Stimulated activated naive B cell treated with anti-CD40 and anti-IgM and Interleukin-4, amounts not matched to agents 10 μg/mL and 1 μg/mL and 100 μg/mL, for 72 hours (primary cell): ENCODE data around the gene CDYL2.

Experiments used
- ATAC-seq, 2 donors: fragments of 150-1000 bp; cut with Tn5 transposase; replicated peaks; 2 replicates each; pipeline ENCODE4 v1.10.0; 2021; ENCODE audit warnings: moderate library complexity in 1 of 2
- DNase-seq: peaks from one replicate; pipeline ENCODE4 v3.0.0; 2021
- H3K27ac Mint-ChIP-seq: one replicate; pipeline ENCODE4 v1.8.0; 2022; ENCODE audit warnings: mild to moderate bottlenecking, mixed read lengths
- H3K27me3 Mint-ChIP-seq, 2 donors: one replicate each; pipeline ENCODE4 v1.8.0; 2022; ENCODE audit warnings: mixed read lengths in 2 of 2
- H3K36me3 Mint-ChIP-seq, 2 donors: one replicate each; pipeline ENCODE4 v1.8.0; 2022; ENCODE audit warnings: mixed read lengths in 2 of 2, mild to moderate bottlenecking in 1 of 2
- H3K4me1 Mint-ChIP-seq, 2 donors: one replicate each; pipeline ENCODE4 v1.8.0; 2022; ENCODE audit warnings: mixed read lengths in 2 of 2, mild to moderate bottlenecking in 1 of 2
- H3K4me3 Mint-ChIP-seq, 2 donors: one replicate each; pipeline ENCODE4 v1.8.0; 2022; ENCODE audit warnings: mild to moderate bottlenecking in 2 of 2, mixed read lengths in 2 of 2, moderate library complexity in 1 of 2
- H3K9me3 Mint-ChIP-seq, 2 donors: one replicate each; pipeline ENCODE4 v1.8.0; 2022; ENCODE audit warnings: mixed read lengths in 2 of 2, mild to moderate bottlenecking in 1 of 2

Gene CDYL2

DNA sequence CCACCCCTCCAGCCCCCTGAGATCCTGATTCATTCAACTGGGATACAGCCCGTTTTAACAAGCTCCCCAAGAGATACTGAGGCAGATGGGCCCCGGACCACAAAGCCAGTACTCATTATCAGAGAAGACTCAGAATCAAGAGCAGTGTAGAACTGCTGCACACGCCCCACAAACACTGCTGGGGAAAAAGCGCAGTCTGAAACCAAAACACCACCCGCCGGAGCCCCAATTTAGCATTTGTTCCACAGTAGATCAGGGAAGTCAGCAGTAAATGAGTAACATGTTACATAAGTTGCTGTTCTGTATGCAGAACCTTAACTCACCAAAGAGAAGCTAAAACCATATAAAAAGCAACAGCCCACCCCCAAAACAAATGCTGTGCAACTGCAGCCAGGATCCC lies 123.6 kb downstream of the CDYL2 start:
- H3K27ac Mint-ChIP-seq, result no peak overlapping the region
- H3K27me3 Mint-ChIP-seq, result peaks cover 38 to 47% of the 10 kb centered on the region in 2 donors
- peaks cover 14 to 16% of the 10 kb centered on the region in 2 donors for H3K4me1 Mint-ChIP-seq
- H3K36me3 Mint-ChIP-seq, result peaks cover 0 to 4% of the 10 kb centered on the region in 2 donors
- DNase-seq, result no peak
- ATAC-seq, result no peak
- no peaks in the 10 kb centered on the region for H3K9me3 Mint-ChIP-seq
- no peak overlapping the region for H3K4me3 Mint-ChIP-seq

DNA sequence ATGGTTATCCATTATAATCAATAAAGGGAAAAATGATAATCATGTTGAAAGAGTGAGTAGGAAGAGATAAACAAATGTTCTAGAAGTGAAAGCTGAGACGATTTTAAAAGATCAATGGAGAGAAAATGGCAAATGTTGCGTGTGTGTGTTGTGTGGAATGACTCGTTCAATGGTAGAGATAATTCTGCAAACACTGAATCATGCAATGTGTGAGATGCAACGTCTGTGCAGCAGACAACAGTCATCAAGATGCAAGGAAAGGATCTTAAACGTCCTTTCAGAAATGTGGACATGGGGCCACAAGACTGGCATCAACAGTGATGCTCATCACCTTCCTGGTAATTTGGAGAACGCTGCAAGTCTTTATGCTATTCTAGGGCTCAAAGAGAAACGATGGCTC lies 124.4 kb downstream of the CDYL2 start:
- Mint-ChIP-seq H3K27ac (no peak overlapping the region), H3K4me3 (no peak overlapping the region), H3K9me3 (no peaks in the 10 kb centered on the region), H3K36me3 (peaks cover 0 to 4% of the 10 kb centered on the region in 2 donors), H3K4me1 (peaks cover 19 to 24% of the 10 kb centered on the region in 2 donors), H3K27me3 (peaks cover 41 to 51% of the 10 kb centered on the region in 2 donors)
- DNase-seq, result no peak
- ATAC-seq, result no peak

GRCh38 chr16:80674884-80675283 lies 129.5 kb downstream of the CDYL2 start:
- DNase-seq, result no peak
- H3K27ac Mint-ChIP-seq, result no peak overlapping the region
- H3K4me3 Mint-ChIP-seq, result no peak overlapping the region
- no peak for ATAC-seq
- H3K4me1 Mint-ChIP-seq, result peaks cover 44 to 57% of the 10 kb centered on the region in 2 donors
- peaks cover 10 to 16% of the 10 kb centered on the region in 2 donors for H3K36me3 Mint-ChIP-seq
- peaks cover 29 to 33% of the 10 kb centered on the region in 2 donors for H3K27me3 Mint-ChIP-seq
- peaks cover 8% of the 10 kb centered on the region in 2 donors for H3K9me3 Mint-ChIP-seq

- peaks cover 46 to 66% of the 10 kb centered on the region in 2 donors for H3K4me1 Mint-ChIP-seq
- H3K27ac Mint-ChIP-seq, result no peak overlapping the region
- peaks cover 24 to 28% of the 10 kb centered on the region in 2 donors for H3K27me3 Mint-ChIP-seq
- no peak overlapping the region for H3K4me3 Mint-ChIP-seq
- ATAC-seq (no peak), DNase-seq (no peak)
- peaks cover 9 to 12% of the 10 kb centered on the region in 2 donors for H3K9me3 Mint-ChIP-seq
- H3K36me3 Mint-ChIP-seq, result peaks cover 13% of the 10 kb centered on the region in 2 donors
These were observed 132.0 kb downstream of the CDYL2 start for GRCh38 chr16:80672379-80672778.

- peaks cover 25 to 38% of the 10 kb centered on the region in 2 donors for H3K27me3 Mint-ChIP-seq
- H3K4me3 Mint-ChIP-seq, result peak overlapping the region in 1 of 2 donors; percentile 4
These were observed 133.0 kb downstream of the CDYL2 start for GRCh38 chr16:80671281-80671849.

DNA sequence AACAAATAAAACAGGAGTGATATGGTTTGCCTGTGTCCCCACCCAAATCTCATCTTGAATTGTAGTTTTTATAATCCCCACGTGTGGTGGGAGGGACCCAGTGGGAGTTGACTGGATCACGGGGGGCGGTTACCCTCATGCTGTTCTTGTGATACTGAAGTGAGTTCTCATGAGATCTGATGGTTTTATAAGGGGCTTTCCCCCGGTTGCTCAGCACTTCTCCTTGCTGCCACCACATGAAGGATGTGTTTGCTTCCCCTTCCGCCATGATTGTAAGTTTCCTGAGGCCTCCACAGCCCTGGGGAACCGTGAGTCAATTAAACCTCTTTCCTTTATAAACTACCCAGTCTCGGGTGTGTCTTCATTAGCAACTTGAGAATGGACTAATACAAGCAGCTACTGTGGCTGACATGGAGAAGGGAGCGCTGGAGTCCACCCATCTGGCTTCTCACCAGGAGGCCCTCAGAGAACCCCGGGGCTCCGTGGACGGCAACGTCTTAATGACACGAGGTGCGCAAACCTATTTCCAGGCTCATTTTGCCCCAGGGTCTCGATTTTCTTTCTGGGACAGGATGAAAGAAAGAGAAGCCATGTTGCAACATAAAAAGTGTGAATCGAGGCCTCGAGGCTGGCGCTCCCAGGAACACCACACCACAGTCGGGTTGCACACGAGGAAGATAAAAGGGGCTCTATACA lies 134.1 kb downstream of the CDYL2 start:
- DNase-seq (peak; percentile 31), ATAC-seq (peak; percentile 74 to 75)
- peaks cover 32 to 46% of the 10 kb centered on the region in 2 donors for H3K4me1 Mint-ChIP-seq
- peaks cover 13% of the 10 kb centered on the region in 2 donors for H3K36me3 Mint-ChIP-seq
- H3K4me3 Mint-ChIP-seq, result no peak overlapping the region
- H3K27ac Mint-ChIP-seq, result no peak overlapping the region
- peaks cover 9 to 12% of the 10 kb centered on the region in 2 donors for H3K9me3 Mint-ChIP-seq
- H3K27me3 Mint-ChIP-seq, result peaks cover 36 to 47% of the 10 kb centered on the region in 2 donors

More at GRCh38 chr16:80671281-80671849, 133.0 kb downstream of the CDYL2 start:
- ATAC-seq (peak; percentile 68 to 71), DNase-seq (peak; percentile 12)
- H3K36me3 Mint-ChIP-seq, result peaks cover 13% of the 10 kb centered on the region in 2 donors
- H3K9me3 Mint-ChIP-seq, result peaks cover 9 to 12% of the 10 kb centered on the region in 2 donors
- peak overlapping the region; percentile 56 for H3K27ac Mint-ChIP-seq
- H3K4me1 Mint-ChIP-seq, result peaks cover 40 to 56% of the 10 kb centered on the region in 2 donors

GRCh38 chr16:80669673-80670072 lies 134.7 kb downstream of the CDYL2 start:
- DNase-seq (no peak), ATAC-seq (no peak)
- peaks cover 13% of the 10 kb centered on the region in 2 donors for H3K36me3 Mint-ChIP-seq
- no peak overlapping the region for H3K27ac Mint-ChIP-seq
- peaks cover 9 to 12% of the 10 kb centered on the region in 2 donors for H3K9me3 Mint-ChIP-seq
- no peak overlapping the region for H3K4me3 Mint-ChIP-seq
- H3K27me3 Mint-ChIP-seq, result peaks cover 33 to 42% of the 10 kb centered on the region in 2 donors
- peaks cover 27 to 39% of the 10 kb centered on the region in 2 donors for H3K4me1 Mint-ChIP-seq

DNA sequence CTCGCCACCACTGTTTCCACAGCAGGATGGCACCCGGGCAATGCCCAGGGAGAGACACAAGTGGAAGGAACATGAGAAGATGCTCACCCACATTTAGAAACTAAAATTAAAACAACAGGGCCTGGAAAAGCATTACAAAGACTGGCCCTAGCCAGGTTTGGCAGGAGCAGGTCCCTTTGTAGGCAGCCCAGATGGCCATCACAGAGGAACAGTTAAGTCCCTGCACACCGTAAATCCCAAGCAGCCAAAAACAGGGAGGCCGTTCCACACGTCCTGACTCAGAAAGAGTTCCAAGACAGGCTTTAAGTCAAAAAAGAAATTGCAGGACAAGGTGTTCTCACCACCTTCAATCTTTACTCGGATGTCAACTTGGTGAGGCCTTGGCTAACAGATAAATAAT lies 136.5 kb downstream of the CDYL2 start:
- Mint-ChIP-seq H3K27ac (no peak overlapping the region), H3K9me3 (peaks cover 9 to 12% of the 10 kb centered on the region in 2 donors), H3K36me3 (peaks cover 13 to 17% of the 10 kb centered on the region in 2 donors), H3K4me3 (no peak overlapping the region), H3K27me3 (peaks cover 30 to 36% of the 10 kb centered on the region in 2 donors), H3K4me1 (peaks cover 24 to 37% of the 10 kb centered on the region in 2 donors)
- DNase-seq, result no peak
- no peak for ATAC-seq

- Mint-ChIP-seq H3K4me3 (no peak overlapping the region), H3K4me1 (peaks cover 22 to 33% of the 10 kb centered on the region in 2 donors), H3K27me3 (peaks cover 27 to 33% of the 10 kb centered on the region in 2 donors), H3K36me3 (peaks cover 13 to 17% of the 10 kb centered on the region in 2 donors), H3K9me3 (peaks cover 7 to 12% of the 10 kb centered on the region in 2 donors), H3K27ac (no peak overlapping the region)
- ATAC-seq (no peak), DNase-seq (no peak)
These were observed 137.2 kb downstream of the CDYL2 start for GRCh38 chr16:80667251-80667560.

DNA sequence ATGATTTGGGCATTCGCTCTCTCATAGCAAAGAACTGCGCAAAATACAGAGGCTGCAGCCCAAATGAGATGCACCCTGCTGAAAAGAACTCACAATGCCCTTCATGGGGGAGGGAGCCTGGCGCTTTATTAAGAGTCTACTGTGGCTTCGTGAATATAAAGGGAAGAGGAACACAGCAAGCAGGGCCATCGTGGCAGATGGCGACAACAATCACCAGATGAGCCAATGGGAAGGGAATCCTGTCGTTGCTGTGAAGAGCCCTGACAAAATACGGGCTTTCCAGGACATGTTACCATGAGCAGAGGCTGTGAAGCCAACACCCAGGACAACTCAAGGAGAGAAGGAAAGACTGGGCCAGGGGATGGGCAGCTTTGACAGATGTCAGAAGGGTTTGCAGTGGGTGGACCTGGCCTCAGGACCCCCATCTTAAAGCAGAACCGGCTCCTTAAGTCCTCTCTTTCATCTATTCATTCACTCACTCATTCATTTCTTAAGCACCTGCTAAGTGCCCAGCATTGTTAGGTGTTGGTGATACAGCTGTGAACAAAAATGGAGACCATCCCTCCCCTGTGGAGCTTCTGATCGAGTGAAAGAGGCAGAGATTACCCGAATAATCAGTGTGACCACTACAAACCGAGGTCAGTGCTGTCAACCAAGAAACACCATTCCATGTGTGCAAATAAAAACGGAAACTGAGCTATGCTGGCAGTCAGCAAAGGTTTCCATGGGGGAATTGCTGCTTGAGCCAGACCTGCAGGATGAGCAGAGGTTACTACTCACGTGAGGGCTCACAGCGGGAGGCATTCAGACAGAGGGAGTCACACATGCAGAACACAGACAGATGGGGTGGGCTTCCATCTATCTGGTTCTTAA lies 137.8 kb downstream of the CDYL2 start:
- ATAC-seq (no peak), DNase-seq (no peak)
- Mint-ChIP-seq H3K27me3 (peaks cover 29 to 31% of the 10 kb centered on the region in 2 donors), H3K36me3 (peaks cover 13 to 17% of the 10 kb centered on the region in 2 donors), H3K4me1 (peaks cover 18 to 28% of the 10 kb centered on the region in 2 donors), H3K9me3 (peaks cover 6 to 12% of the 10 kb centered on the region in 2 donors), H3K27ac (no peak overlapping the region), H3K4me3 (no peak overlapping the region)

DNA sequence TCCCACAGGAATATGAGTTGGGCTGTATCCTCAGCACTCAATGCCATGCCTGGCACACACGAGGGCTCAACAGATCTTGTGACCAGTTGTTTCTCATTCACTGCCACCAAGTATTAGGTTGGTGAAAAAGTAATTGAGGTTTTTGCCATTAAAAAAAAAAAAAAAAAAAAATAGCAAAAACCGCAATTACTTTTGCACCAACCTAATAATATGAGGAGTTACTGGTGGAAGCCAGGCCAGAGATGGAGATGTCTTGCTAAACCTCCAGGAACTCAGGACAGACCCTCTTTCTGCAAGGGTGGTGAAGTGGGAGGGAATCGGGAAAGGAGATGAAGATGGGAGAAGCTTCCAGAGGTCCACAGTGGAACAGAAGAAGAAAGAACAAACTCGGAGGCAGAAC lies 139.0 kb downstream of the CDYL2 start:
- no peak overlapping the region for H3K4me3 Mint-ChIP-seq
- no peak overlapping the region for H3K27ac Mint-ChIP-seq
- peaks cover 8 to 15% of the 10 kb centered on the region in 2 donors for H3K4me1 Mint-ChIP-seq
- H3K9me3 Mint-ChIP-seq, result peaks cover 6 to 13% of the 10 kb centered on the region in 2 donors
- ATAC-seq, result no peak
- H3K27me3 Mint-ChIP-seq, result peaks cover 30 to 31% of the 10 kb centered on the region in 2 donors
- no peak for DNase-seq
- peaks cover 8 to 10% of the 10 kb centered on the region in 2 donors for H3K36me3 Mint-ChIP-seq

GRCh38 chr16:80664786-80665185 lies 139.6 kb downstream of the CDYL2 start:
- no peak for DNase-seq
- no peak for ATAC-seq
- Mint-ChIP-seq H3K27me3 (peaks cover 27 to 31% of the 10 kb centered on the region in 2 donors), H3K4me3 (no peak overlapping the region), H3K4me1 (peaks cover 4 to 10% of the 10 kb centered on the region in 2 donors), H3K27ac (no peak overlapping the region), H3K9me3 (peaks cover 8 to 10% of the 10 kb centered on the region in 2 donors), H3K36me3 (peaks cover 4 to 5% of the 10 kb centered on the region in 2 donors)

DNA sequence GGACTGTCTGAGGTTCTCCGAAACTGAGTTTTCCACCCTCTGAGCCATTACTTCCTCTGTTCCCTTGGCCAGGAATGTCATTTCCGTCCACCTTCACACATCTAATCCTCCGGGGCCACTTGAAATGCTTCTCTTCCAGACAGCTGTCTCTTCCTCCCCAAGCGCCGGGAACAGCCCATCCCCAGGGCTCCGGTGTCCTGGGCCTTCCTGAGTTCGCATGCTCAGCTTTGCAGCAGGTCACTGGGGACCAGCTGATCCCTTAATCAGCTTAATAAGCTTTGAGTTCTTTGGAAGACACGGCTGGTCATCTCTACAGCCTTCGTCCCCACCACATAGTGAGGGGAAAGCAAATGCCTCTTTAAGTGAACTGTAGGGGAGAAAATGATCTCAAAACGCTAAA lies 140.2 kb downstream of the CDYL2 start:
- DNase-seq, result no peak
- Mint-ChIP-seq H3K9me3 (peaks cover 6 to 10% of the 10 kb centered on the region in 2 donors), H3K4me3 (no peak overlapping the region), H3K4me1 (peaks cover under 1 to 4% of the 10 kb centered on the region in 2 donors), H3K36me3 (peaks cover 4% of the 10 kb centered on the region in 2 donors), H3K27ac (no peak overlapping the region), H3K27me3 (peaks cover 26 to 31% of the 10 kb centered on the region in 2 donors)
- no peak for ATAC-seq

DNA sequence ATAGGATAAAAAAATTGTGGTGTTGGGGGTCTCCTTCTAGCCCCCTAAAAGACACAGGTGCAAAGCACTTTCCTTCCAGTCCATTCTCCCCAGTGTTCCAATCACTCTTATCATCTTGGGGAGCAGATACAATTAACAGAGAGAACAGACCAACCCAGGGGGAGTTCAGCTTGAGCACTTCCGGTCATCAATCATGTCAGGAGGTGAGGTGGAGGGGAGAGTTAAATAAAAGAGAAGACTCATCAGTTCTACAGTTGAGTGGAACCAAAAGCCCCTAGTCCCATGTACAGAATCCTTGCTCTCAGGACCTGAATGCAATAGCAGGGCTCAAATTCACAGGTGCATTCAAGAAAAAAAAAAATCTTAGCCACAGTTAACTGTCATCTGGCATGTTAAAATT lies 141.3 kb downstream of the CDYL2 start:
- ATAC-seq, result no peak

More for the DNA sequence above, 141.3 kb downstream of the CDYL2 start:
- Mint-ChIP-seq H3K9me3 (peaks cover 9 to 14% of the 10 kb centered on the region in 2 donors), H3K4me1 (no peaks in the 10 kb centered on the region), H3K27me3 (peaks cover 26 to 31% of the 10 kb centered on the region in 2 donors), H3K36me3 (peaks cover 3 to 8% of the 10 kb centered on the region in 2 donors), H3K4me3 (no peak overlapping the region), H3K27ac (no peak overlapping the region)
- no peak for DNase-seq
